ENCODE data around the gene RPS16. TPM values are rescaled to one million over a fixed set of nuclear protein-coding genes. Genes with fewer than 3 reads are reported as not detected.
A peak's percentile ranks its signal among the peaks of the same experiment; 100 is the strongest.

The RPS16 gene
- total and polyA plus RNA-seq, 9 of the 15 experiments (the other 6 are each of a cell fraction or from before 2014, with no cell fraction given), result 82.6 to 3,671 (median 2,204) TPM

GRCh38 chr19:39412100-39412866, 23.5 kb downstream of the RPS16 start, which contains the start of gene PLEKHG2 (continued):
- TF ChIP-seq HSF4 (CRISPR knock-in tag; IDR thresholded peaks at IDR 0.05; ENCODE audit: borderline replicate concordance) (no peak), NFIC (IDR thresholded peaks at IDR 0.05) (peak; percentile 60), KDM1A (IDR thresholded peaks at IDR 0.05) (peak in 1 of 2 experiments; percentile 55; a peak in 1 of 4 replicates), CHAMP1 (IDR thresholded peaks at IDR 0.05) (no peak), STAT5B (CRISPR knock-in tag; IDR thresholded peaks at IDR 0.05) (no peak), ZNF75A (CRISPR knock-in tag; IDR thresholded peaks at IDR 0.05) (0 out of 2 replicates have a peak, but pooled peaks have one; percentile 36), THAP12 (CRISPR knock-in tag; IDR thresholded peaks at IDR 0.05) (peak; percentile 71; the same call in 1 of the 2 replicates), FIP1L1 (IDR thresholded peaks at IDR 0.05; ENCODE audit: low read depth, low read length, poor library complexity, severe bottlenecking) (peak; percentile 90), ZNF165 (CRISPR knock-in tag; IDR thresholded peaks at IDR 0.05; ENCODE audit: borderline replicate concordance) (no peak), ZNF512 (tag; IDR thresholded peaks at IDR 0.05) (no peak), MXD1 (CRISPR knock-in tag; IDR thresholded peaks at IDR 0.05; ENCODE audit: borderline replicate concordance, poor library complexity, severe bottlenecking) (no peak), SOX6 (IDR thresholded peaks at IDR 0.05) (peak; percentile 69), ZBTB43 (CRISPR knock-in tag; IDR thresholded peaks at IDR 0.05) (peak; percentile 70; the same call in 1 of the 2 replicates), UBTF (IDR thresholded peaks at IDR 0.05; ENCODE audit: borderline replicate concordance in 1 of 2, low read depth in 2 of 2, low read length in 2 of 2) (peak in 1 of 2 experiments; percentile 51; a peak in 2 of 4 replicates)

Data from K562 (cell line).